Measurements from ENCODE around the gene TAF3. TPM values are rescaled to one million over a fixed set of nuclear protein-coding genes. Genes with fewer than 3 reads are reported as not detected.

Gene TAF3
- polyA plus RNA-seq, 3 donors, result 11.2 to 12.2 (median 11.3) TPM

DNA sequence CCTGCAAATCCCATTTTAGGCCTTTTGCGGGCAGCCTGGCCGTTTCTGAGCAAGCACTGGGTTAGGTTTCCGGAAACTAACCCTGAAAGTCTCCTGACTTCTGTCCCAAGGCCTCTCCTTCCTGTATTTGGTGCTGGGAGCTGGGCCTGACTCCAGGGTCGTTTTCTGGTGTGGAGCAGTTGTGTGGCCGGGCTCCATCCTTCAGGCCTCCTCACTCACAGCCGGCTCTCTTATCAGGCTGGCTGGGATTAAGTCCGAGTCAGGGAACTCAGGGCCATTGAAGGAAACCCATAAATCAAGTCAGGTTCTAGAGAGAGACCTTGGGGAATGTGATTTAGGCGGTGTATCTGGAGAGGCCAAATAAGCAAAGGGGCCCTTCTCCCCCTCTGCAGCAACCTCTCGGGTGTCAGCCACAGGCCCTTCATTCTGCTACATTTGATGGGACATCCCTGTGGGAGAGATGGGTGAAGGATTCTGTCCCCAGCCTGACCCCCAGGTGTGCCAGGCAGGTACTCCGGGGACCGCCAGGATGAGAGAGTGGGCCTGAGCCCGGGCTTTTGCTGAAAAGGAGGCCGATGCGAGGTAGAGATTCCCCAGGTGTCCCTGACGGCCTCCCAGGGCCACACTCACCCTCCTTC, 239.4 kb downstream of the TAF3 start:
- no peak for DNase-seq

GRCh38 chr10:8058274-8059111, 240.2 kb downstream of the TAF3 start:
- DNase-seq, result no peak

DNA sequence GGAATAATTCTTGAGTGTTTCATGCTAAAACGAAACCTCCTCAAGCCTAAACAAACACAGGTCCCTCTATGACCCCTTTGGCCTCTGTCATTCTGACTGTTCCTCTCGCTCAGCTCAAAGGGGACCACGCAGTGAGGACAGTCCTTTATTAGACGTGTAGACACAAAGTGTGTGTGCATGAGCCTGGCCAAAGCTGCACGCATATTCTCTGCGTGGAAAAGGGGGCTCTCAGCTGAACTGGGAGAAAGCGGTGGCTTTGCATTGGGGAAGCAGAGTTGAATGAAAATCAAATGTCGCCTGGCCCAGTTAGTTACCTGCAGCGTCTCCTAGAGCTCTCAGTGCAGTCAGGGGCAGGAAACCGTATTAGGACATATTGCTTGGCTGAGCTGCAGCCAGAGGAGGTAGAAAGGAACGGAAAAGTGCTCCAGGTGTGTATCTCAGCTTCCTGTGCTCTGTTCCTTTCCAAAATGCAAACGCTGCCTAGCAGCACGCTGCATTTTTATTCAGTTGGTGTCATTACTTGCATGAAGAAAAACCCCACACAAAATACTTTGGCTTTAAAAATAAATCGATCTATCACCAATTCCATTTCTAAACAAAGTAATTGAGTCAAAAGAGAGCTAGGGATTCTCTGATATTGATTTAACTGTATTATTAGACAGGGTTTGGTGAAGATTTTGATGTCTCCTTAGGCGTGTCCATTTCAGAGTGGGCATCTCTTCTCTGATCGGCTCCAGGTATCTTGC, 241.1 kb downstream of the TAF3 start:
- DNase-seq, result no peak

GRCh38 chr10:8060010-8060703, 241.9 kb downstream of the TAF3 start:
- no peak for DNase-seq

- no peak for DNase-seq
Measured at GRCh38 chr10:8060704-8061121, 242.4 kb downstream of the TAF3 start.

DNA sequence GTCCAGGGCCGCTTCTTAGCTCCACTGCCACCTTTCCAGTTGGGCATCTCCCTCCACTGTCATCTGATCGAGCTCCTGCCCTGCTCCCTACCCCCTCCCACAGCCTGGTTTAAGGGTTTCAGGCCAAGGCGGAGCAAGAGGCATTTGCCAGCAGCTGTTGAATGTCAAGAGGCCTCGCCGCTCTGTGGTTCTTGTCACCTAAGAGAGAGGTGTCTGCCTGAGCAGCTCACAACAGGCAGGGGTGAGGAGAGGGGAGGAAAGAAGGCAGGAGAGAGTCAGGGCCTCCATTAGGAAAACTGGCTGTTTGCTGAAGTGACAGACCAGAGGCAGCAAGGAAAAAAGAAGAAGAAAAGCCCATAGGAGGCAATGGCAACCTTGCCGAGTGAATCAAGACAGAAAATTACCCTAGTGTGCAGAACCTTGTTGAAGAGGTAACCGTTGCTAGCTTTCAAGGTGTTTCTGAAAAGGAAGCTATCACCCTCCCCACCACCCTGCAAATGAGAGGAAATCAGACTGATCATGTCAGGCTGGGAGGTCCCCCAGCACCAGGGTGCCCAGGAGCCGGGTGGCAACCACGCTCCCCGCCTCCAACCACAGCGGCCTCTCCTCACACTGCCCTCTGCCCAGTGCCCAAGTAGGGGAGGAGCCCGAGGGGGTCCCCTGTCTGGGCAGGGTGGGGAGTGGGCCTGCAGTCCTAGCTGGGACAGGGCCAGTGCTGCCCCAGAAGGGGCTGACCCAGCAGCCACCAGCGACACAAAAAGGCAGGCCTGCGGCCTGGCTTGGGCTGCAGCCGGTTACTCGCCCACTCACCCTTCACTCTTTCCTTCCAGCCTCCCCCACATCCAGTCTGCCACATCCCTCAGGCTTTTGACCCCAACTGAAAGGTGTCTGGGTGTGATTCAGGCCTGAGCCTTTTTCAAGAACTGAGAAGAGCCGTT, 243.2 kb downstream of the TAF3 start:
- no peak for DNase-seq

- DNase-seq, result no peak
Measured at GRCh38 chr10:8063128-8063908, 245.0 kb downstream of the TAF3 start.

DNA sequence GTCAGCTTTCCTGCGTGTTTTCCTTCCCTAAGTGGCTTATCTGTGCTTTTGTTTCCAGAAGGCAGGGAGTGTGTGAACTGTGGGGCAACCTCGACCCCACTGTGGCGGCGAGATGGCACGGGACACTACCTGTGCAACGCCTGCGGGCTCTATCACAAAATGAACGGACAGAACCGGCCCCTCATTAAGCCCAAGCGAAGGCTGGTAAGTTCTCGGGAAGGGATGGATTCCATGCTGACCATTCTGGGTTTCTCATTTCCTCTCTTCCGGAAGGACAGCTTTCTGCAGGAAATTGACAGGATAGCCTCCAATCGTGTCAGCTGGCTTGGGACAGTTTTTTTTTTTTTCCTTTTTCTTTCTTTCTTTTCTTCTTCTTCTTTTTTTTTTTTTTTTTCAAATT, 245.6 kb downstream of the TAF3 start:
- DNase-seq, result no peak

DNA sequence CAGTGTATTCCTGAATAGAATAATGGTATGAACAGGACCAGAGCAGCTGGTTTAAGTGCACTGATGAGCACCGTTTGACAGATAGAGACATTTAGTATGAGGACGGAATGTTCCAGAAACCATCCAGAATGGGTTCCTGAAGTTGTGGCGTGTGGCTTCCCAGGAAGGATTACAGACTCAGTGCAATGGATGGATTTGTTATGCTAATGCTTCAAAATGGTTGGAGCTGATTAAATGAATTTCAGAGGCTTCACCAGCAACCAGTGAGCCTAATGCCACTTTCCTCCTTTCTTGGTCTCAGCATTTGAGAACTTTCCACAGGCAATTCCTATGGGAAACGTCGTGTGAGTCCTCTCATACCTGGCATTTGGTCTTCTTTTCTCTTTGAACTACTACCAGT, 246.1 kb downstream of the TAF3 start:
- DNase-seq, result no peak

DNA sequence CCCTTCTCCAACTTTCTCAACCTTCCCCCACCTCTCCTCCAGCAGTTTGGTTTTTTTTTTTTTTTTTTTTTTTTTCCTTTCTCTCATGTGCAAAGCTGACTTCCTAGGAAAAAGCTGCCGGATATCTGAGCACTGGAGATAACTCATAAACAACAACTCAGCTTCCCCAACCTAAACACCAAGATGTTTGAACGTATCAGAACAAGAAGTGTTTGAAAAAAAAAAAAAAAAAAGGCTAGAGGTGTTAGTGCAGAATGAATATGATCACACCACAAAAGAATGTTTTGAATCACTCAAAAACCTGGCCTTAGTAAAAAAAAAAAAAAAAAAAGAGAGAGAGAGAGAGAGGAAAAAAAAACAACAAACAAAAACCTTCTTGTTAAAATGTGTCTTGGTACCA, 247.3 kb downstream of the TAF3 start:
- no peak for DNase-seq

GRCh38 chr10:8066124-8066523, 247.8 kb downstream of the TAF3 start:
- DNase-seq, result no peak

Other genes with a start within 250 kb of the TAF3 start
- 10 to 100 TPM; 20.0 to 29.0 (median 28.1) TPM for gene ITIH5, start 151.5 kb upstream of the TAF3 start, polyA plus RNA-seq (ENCODE audit: insufficient read length in 3 of 3)
- under 1 TPM; 0.29 to 0.49 (median 0.30) TPM for gene ITIH2, start 115.2 kb upstream of the TAF3 start, polyA plus RNA-seq (ENCODE audit: insufficient read length in 3 of 3)
- gene KIN, start 30.5 kb upstream of the TAF3 start, polyA plus RNA-seq (ENCODE audit: insufficient read length in 3 of 3), result 10 to 100 TPM; 17.4 to 23.7 (median 18.6) TPM
- 100 to 1,000 TPM; 364 to 413 (median 400) TPM for gene ATP5F1C, start 30.3 kb upstream of the TAF3 start, polyA plus RNA-seq (ENCODE audit: insufficient read length in 3 of 3)
- 100 to 1,000 TPM; 101 to 118 (median 118) TPM for gene GATA3, start 236.2 kb downstream of the TAF3 start, polyA plus RNA-seq (ENCODE audit: insufficient read length in 3 of 3)

All from renal pelvis (tissue), 4 donors.